ENCODE data around the gene MYL10.

DNA sequence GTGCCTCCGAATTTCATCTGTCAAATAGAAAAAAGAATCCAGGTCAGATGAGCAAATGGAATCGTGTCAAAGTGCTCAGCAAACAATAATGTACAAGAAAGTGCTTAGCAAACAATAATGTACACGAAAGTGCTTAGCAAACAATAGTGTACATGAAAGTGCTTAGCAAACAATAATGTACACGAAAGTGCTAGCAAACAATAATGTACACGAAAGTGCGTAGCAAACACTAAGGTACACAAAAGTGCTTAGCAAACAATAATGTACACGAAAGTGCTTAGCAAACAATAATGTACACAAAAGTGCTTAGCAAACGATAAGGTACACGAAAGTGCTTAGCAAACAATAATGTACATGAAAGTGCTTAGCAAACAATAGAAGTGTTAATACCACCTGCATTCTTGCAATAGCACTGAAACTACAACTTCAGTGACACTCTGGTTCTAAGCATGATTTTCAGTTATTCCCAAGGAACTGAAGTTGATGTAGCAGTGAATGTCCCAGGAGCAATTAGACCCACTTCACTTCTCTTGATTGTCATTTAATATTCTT is 33.4 kb upstream of the MYL10 start:
- TF ChIP-seq, protein P1, sequence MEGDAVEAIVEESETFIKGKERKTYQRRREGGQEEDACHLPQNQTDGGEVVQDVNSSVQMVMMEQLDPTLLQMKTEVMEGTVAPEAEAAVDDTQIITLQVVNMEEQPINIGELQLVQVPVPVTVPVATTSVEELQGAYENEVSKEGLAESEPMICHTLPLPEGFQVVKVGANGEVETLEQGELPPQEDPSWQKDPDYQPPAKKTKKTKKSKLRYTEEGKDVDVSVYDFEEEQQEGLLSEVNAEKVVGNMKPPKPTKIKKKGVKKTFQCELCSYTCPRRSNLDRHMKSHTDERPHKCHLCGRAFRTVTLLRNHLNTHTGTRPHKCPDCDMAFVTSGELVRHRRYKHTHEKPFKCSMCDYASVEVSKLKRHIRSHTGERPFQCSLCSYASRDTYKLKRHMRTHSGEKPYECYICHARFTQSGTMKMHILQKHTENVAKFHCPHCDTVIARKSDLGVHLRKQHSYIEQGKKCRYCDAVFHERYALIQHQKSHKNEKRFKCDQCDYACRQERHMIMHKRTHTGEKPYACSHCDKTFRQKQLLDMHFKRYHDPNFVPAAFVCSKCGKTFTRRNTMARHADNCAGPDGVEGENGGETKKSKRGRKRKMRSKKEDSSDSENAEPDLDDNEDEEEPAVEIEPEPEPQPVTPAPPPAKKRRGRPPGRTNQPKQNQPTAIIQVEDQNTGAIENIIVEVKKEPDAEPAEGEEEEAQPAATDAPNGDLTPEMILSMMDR (conservative IDR thresholded peaks at IDR 0.05), result no peak
- no peak for TF ChIP-seq EZH2 (IDR thresholded peaks at IDR 0.05; ENCODE audit: low read depth)
